NK-92 (cell line): ENCODE data around the gene MCEMP1.

Experiments used
- DNase-seq: peaks from one replicate; lab custom pipeline; 2025; ENCODE audit not compliant: unreplicated experiment; lab: John Stamatoyannopoulos, UW

Gene MCEMP1

GRCh38 chr19:7720351-7720750, 43.5 kb downstream of the MCEMP1 start:
- no peak for DNase-seq

GRCh38 chr19:7722231-7722651, 45.4 kb downstream of the MCEMP1 start:
- DNase-seq = no peak

- no peak for DNase-seq
These were observed 48.9 kb downstream of the MCEMP1 start for GRCh38 chr19:7725791-7726190.

- DNase-seq = no peak
These were observed 52.3 kb downstream of the MCEMP1 start for GRCh38 chr19:7729211-7729610.
